NCI-H2196 treated with DMSO at 0.1 percent for 48 hours (cell line): ENCODE results near the gene HS2ST1.

Experiments used
- DNase-seq: peaks from one replicate; lab custom pipeline; 2025; ENCODE audit not compliant: unreplicated experiment; lab: John Stamatoyannopoulos, UW

Gene HS2ST1

DNA sequence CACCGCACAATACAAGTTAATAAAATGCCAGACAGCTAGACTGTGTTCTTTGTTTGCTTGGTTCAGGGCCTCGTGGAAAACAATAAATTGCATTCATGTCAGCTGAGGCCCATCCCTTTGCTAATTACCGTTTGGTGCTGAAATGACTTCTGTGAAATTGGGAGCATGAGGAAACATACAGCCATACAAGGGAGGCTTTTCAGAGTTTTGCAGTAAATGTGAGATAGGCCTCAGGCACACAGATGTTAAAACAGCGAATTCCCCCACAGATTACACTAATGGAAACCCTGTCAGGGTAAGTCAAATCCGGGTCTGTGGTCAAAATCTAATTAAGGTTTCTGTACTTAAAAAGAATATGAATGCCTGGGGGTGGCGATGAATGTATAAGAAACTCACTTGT is 240.7 kb downstream of the HS2ST1 start:
- no peak for DNase-seq

DNA sequence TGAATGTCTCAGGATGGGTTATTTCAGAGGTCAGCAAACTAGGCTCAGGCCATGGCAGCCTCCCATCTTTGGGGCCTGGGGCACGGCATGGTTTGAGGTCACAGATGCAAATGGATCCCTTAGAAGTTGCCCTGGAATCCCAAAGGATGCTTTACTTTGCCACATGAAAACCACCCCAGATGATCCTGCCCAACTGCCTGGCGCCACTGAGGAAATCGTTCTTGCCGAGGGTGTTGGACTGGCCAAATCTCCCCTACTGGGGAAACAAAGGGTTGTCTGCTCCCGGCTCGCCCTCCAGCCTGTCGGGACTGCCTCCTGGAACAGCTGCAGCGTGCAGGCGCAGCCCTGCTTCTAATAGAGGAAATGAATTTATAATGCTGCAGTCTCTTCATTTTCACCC is 241.2 kb downstream of the HS2ST1 start:
- DNase-seq = no peak

DNA sequence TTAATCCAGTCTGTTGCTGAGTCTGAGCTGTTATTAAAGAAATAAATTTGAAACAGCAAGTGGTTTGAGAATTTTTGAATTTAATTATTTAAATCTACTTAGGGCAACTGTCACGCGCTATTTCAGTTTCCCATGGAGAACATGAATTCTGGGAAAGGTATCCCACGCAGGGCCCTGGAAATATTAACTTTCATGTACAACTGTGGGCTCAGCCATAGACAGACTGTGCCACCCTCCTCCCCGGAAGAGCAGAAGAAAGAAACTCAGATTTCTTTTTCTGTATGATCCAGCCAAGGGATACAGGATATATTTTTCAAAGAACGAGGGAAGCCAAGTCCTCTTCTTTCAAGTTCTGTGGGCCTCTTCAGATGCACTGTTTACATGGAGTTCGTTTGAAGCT is 241.7 kb downstream of the HS2ST1 start:
- DNase-seq = no peak

DNA sequence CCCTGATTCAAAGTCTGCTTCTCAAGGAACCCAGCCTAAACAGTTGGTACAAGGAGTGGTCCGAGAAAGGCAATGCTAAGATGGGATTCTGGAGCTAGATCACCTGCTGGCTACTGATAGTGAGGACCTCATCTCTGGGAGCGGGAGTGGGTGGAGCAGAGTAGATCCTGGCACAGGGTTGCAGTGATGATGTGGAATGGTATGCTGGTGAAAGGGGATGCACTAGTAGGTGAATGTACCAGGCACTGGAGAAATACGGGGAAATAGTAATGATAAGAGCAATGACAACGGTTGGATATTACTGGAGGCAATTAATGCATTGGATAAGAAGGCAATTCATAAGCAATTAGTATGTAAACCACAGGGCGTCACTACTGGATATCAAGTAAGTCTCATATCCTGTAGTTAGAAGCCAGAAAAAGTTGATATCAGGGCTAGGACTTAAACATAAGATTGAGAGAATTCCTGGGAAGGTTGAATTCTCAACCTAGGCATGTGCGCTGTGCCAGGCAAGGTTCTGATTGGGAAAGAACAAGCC is 245.0 kb downstream of the HS2ST1 start:
- no peak for DNase-seq
